Gastrocnemius medialis (tissue), 4 donors: ENCODE data around the gene CLUH.

Experiments used
- POLR2A ChIP-seq, 2 donors: fragments of 450-650 bp; IDR thresholded peaks; one replicate each; pipeline ENCODE4 v1.6.1; 2017; ENCODE audit warnings: antibody characterized with exemption in 2 of 2, mild to moderate bottlenecking in 2 of 2, moderate library complexity in 2 of 2
- TF ChIP-seq, protein P1 (sequence below), 5 experiments: fragments of 450-650 bp in 3 of 5; fragments of 200-600 bp in 2 of 5; sonication (generic) in 2 of 5; IDR thresholded peaks in 4 of 5; conservative IDR thresholded peaks in 1 of 5; 1 replicate in 4 of 5; 2 replicates in 1 of 5; pipeline ENCODE4 v1.5.1; 2016 to 2019; ENCODE audit warnings: antibody characterized with exemption in 5 of 5, mild to moderate bottlenecking in 3 of 5, moderate library complexity in 3 of 5

GRCh38 chr17:2721603-2722002, 10.0 kb upstream of the CLUH start:
- TF ChIP-seq, protein P1, sequence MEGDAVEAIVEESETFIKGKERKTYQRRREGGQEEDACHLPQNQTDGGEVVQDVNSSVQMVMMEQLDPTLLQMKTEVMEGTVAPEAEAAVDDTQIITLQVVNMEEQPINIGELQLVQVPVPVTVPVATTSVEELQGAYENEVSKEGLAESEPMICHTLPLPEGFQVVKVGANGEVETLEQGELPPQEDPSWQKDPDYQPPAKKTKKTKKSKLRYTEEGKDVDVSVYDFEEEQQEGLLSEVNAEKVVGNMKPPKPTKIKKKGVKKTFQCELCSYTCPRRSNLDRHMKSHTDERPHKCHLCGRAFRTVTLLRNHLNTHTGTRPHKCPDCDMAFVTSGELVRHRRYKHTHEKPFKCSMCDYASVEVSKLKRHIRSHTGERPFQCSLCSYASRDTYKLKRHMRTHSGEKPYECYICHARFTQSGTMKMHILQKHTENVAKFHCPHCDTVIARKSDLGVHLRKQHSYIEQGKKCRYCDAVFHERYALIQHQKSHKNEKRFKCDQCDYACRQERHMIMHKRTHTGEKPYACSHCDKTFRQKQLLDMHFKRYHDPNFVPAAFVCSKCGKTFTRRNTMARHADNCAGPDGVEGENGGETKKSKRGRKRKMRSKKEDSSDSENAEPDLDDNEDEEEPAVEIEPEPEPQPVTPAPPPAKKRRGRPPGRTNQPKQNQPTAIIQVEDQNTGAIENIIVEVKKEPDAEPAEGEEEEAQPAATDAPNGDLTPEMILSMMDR (IDR thresholded peaks at IDR 0.05 in 4 of 5, conservative IDR thresholded peaks at IDR 0.05 in 1 of 5), result no peak
- TF ChIP-seq POLR2A (IDR thresholded peaks at IDR 0.05), result no peak
